H4 (cell line): Measurements from ENCODE around the gene KRT75. TPM values are rescaled to one million over a fixed set of nuclear protein-coding genes. Genes with fewer than 3 reads are reported as not detected.
A peak's percentile ranks its signal among the peaks of the same experiment; 100 is the strongest.
"Not testable (repeated sequence)": the region's sequence is repeated elsewhere in the genome, so short reads cannot be mapped to it uniquely, and the experiment has no call there.

Experiments
- DNase-seq: peaks from one replicate; pipeline ENCODE4 v3.0.0-alpha.2; 2015; ENCODE audit warnings: low spot score
- total RNA-seq: library from RNA; depleted of rRNA; stranded (reverse); fragments of >200 nt; shearing (Covaris generic); gene quantifications from 2 replicates; pipeline ENCODE4 v1.2.3, GENCODE V29; 2014

KRT75 gene
- total RNA-seq, 1 experiment from 2014 or later: 0.12 TPM

- no peak for DNase-seq
Observed at GRCh38 chr12:52416795-52417194, 17.4 kb downstream of the KRT75 start.

- peak; percentile 57 for DNase-seq
Observed at GRCh38 chr12:52415870-52416750, 18.1 kb downstream of the KRT75 start.

DNA sequence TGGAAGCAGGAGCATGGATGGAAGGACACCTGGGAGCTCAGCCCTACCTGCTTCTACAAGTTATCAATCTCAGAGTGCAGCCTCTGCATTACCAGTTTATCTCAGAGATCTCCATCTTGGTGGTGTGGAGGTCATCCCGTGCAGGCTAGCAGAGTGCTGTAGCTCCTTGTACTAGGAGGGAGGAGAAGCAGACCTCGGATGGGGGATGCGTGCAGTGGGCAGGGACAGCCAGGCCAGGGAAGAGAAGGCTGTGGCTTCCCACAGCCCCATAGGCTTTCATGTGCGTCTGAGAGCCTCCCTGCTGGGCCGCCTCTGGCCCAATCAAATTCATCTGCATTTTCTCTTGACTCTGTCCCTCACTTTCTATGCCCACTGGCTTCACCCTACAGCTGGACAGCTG lies 19.2 kb downstream of the KRT75 start:
- DNase-seq: no peak

- DNase-seq: no peak
Observed at GRCh38 chr12:52413782-52414345, 20.3 kb downstream of the KRT75 start.

DNA sequence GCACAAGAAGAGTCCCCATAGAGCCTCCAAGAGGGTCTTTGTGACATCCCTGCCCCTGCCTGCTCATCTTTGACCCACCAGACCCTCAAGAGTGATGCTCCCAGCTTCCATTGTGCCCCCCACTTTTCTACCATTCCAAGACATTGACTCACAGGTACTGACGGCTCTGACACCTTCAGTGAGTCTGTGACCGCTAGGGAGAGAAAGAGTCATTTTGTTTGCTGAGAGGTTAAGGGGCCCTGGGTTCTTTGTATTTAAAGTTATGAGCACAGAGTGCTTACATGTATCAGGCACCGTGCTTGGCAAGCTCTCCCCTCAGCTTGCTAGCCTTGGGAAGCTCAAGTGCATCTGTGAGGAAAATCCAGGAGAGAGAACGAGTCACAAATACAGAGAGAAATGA lies 21.0 kb downstream of the KRT75 start:
- no peak for DNase-seq

DNA sequence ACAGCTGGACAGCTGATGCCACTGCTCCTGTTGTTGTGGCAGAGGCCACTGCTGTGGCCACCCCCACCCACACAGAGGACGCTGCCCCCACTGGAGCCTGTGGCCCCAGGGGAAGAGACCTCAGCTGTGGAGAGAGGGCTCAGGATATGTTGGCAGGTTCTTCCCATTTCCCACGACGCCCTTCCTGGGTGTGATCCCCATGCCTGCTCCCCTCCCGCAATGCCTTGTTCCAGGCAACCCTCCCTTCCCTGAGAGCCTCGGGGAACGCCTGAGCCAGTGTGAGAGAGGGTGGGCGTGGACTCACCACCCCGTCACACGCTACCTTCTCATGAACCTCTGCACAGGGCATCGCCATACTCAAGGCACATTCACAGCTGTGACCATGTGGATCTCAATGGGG lies 22.4 kb downstream of the KRT75 start:
- no peak for DNase-seq

DNA sequence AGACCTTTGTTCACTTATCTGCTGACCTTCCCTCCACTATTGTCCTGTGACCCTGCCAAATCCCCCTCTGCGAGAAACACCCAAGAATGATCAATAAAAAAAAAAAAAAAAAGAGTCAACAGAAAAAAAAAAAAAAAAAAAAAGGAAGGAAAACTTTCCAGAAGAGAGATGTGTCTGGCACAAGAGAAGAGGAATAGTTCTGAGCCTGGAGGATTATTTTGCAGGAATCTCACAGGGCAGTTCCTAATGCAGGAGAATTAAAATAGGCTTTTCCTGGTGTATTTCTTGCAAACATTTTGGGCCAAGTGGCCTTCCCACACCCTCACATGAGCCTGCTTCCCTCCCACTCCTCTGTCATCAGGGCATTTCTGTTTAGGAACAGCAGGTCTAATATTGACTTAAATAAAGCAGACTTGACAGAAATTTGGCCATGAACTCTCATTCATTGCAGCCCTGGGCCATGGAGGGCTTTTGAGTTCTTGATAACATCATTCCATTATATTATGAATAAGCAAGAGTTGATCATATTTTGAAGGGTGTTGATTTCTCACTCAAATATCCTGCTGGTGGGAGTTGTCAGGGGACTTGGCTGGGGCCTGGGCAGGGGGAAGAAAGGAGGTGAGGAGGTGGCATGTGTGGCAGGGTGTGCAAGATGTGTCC lies 23.5 kb downstream of the KRT75 start:
- DNase-seq: not testable (repeated sequence)

DNA sequence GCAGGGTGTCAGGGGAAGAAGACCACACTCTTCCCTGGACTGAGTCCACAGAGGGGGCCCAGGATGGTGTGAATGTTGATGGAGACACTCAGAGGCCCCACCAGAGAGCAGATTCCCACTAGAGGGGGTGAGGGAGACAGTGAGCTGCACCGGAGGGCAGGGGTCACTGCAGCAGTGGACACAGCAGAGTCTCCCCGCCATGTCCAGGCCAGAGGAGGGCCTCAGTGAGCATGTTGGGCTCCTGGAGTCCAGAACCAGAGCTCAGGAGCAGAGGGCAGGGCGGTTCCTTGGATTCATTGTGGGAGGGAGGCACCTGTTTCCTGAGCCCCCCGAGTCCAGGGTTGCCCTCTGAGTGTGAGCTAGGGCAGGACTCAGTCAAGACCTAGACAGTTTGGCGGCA lies 26.3 kb downstream of the KRT75 start:
- no peak for DNase-seq

DNA sequence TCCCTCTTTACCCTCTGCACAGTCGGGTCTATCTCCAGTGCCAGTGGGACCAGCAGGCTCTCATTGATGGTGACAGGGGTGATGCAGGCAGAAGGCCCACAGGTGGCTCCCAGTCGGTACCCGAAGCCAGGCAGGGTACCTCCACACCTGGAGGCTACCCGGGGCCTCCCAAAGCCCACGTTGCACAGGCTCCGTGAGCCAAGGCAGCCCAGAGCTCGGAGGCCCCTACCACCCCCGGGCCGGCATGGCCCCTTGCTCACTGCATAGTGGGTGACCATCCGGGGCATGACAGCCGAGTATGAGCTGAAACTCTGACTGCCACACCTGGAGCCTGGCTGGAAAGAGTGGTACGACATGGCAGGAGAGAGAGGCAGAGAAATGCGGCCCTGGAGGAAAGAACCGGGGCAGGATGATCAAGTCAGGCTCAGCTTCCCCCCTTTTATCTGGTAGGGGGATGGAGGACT lies 28.2 kb downstream of the KRT75 start, which contains the start of gene KRT82:
Gene KRT82 (minus strand): TSS at position 414 of the 464 bp plus-strand sequence. CDS start 58 bp downstream, at position 356.
- DNase-seq: no peak

- DNase-seq: no peak
Observed at GRCh38 chr12:52404951-52405350, 29.2 kb downstream of the KRT75 start.

- no peak for DNase-seq
Observed at GRCh38 chr12:52403561-52403960, 30.6 kb downstream of the KRT75 start.

GRCh38 chr12:52402873-52403540 lies 31.2 kb downstream of the KRT75 start:
- DNase-seq: no peak

- DNase-seq: no peak
Observed at GRCh38 chr12:52402377-52402776, 31.8 kb downstream of the KRT75 start.

GRCh38 chr12:52401926-52402325 lies 32.2 kb downstream of the KRT75 start:
- DNase-seq: no peak

DNA sequence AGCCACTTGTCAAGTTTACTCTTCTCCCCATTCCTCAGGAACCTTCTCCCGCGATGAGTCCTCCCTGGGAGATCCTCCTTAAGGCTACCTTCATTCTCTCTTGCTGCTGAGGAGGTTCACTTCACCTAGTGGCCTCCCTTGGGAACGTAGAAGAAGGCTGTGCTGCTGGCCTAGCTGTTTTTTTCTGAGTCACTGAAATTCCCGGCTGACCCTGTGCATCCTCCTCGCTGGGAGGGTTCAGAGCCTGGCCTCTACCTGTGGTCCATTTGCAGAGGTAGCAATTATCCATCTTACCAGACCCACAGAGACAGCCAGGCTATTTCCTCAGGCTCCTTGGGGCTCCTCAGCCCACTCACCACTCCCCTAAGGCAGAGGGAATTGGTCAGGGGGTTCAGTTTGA lies 32.6 kb downstream of the KRT75 start:
- no peak for DNase-seq

DNA sequence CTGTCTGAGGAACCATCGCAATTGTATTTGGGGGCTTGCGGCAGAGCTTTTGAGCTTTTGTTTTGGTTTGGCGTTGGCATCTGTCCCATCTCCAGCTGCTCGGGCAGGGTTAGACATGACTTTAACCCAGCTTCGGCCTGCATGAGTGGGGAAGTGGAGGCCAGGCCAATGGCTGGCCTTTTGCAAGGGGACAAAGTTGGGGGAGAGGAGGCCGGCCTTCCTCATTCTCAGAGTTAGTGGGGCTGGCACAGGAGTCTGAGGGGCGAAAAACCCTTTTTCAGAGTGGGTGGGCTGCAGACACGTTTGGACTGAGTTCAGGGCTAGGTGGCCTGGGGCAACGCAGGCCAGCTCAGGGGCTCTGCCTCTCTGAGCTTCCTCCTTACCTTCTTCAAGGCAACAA lies 33.3 kb downstream of the KRT75 start:
- DNase-seq: no peak

DNA sequence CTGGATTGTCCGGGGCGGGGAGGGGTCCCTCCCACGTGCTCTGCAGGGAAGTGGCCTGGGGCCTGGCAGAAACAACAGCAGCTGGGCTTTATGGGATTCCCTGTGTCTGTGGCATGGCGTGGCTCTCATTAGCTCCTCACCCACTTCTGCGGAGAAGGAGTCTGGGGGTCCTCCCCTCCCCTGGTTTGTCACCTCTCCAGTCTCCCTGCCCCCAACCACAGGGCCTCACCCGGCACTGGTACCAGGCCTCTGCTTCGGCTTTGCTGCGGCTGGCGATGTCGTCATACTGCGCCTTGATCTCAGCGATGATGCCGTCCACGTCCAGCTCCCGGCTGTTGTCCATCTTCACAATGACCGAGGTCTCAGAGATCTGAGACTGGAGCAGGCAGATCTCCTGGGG lies 34.4 kb downstream of the KRT75 start:
- no peak for DNase-seq

GRCh38 chr12:52398176-52398575 lies 36.0 kb downstream of the KRT75 start:
- DNase-seq: no peak

DNA sequence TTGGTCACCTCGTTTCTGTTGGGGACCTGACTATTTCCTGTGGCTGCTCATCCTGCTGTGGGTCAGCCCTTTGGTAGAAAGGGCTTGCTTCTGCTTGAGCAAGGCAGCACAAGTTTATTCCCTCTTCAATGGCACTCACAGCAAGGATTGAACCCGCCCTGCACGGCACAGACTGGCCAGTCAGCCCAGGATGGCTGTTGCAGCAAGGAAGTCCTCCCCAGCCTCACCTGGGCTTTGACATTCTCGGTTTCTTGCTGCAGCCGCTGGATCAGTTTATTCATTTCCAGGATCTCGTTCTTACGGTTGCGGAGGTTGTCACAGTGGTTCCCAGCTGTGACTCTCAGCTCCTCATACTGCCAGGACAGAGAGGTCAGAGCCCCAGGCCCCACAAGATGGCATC lies 37.5 kb downstream of the KRT75 start:
- no peak for DNase-seq

- DNase-seq: no peak
Observed at GRCh38 chr12:52395761-52396434, 38.3 kb downstream of the KRT75 start.

DNA sequence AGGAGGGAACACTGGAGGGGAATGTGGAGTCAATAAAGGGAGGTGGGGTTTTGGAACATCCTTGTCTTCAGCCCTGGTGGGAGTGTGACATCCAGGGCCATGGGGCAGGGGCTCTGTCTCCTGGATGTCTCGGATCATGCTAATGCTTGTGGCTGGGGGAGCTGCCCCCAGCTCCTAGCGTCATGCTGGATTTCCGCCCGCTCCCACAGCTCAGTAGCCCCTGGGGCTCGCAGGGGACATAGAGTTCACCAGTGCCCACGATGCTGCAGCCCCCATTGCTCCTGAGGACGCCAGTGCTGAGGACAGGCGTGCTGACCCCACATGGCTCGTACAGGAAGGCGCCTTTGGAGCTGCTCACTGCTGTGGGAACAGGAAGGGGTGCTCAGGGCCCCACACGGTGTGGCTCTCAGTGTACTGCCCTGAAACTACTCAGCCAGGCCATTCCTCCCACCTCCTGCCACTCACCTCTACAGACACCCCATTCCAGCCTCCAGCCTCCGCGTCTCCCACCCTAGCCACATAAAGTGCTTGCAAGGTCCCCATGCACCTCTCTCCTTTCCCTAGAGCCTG lies 39.2 kb downstream of the KRT75 start:
- DNase-seq: no peak
